Gastroesophageal sphincter (tissue), 4 donors: ENCODE data around the gene ASB10. TPM values are rescaled to one million over a fixed set of nuclear protein-coding genes. Genes with fewer than 3 reads are reported as not detected.

Experiments used
- ATAC-seq: fragments of 150-250 bp; one replicate; pipeline ENCODE4 v1.9.1; 2016; ENCODE audit warnings: mild to moderate bottlenecking, moderate library complexity
- H3K27ac ChIP-seq, 4 donors: fragments of 200-600 bp; sonication (generic) in 3 of 4; 1 replicate in 3 of 4; 2 replicates in 1 of 4; pipeline ENCODE4 v1.5.1; 2016 to 2019
- H3K27me3 ChIP-seq: fragments of 200-600 bp; sonication (generic); one replicate; pipeline ENCODE4 v1.5.1; 2019
- H3K36me3 ChIP-seq, 2 donors: fragments of 200-600 bp; sonication (generic); one replicate each; pipeline ENCODE4 v1.5.1; 2019; ENCODE audit warnings: control low read depth in 1 of 2
- H3K4me1 ChIP-seq, 3 donors: fragments of 200-600 bp; sonication (generic); 1 replicate in 2 of 3; 2 replicates in 1 of 3; pipeline ENCODE4 v1.5.1; 2016 to 2019; ENCODE audit warnings: control low read depth in 2 of 3
- H3K4me3 ChIP-seq, 2 donors: fragments of 200-600 bp; sonication (generic); one replicate each; pipeline ENCODE4 v1.5.1; 2019; ENCODE audit warnings: mild to moderate bottlenecking in 1 of 2, moderate library complexity in 1 of 2
- H3K9me3 ChIP-seq, 3 donors: fragments of 200-600 bp; sonication (generic); one replicate each; pipeline ENCODE4 v1.5.1; 2017 to 2019; ENCODE audit warnings: control low read depth in 2 of 3
- CTCF ChIP-seq, 4 experiments: fragments of 200-600 bp in 2 of 4; fragments of 450-650 bp in 2 of 4; sonication (generic) in 1 of 4; IDR thresholded peaks; one replicate each; pipeline ENCODE4 v1.5.1; 2017 to 2019; ENCODE audit warnings: antibody characterized with exemption in 4 of 4, mild to moderate bottlenecking in 2 of 4, moderate library complexity in 2 of 4
- EP300 ChIP-seq: sonication (generic); formaldehyde crosslinking; IDR thresholded peaks from one replicate; pipeline ENCODE4 v1.6.1; 2017; ENCODE audit warnings: antibody characterized with exemption, mild to moderate bottlenecking
- POLR2A ChIP-seq, 2 donors: fragments of 450-650 bp; IDR thresholded peaks; one replicate each; pipeline ENCODE4 v1.6.1; 2017; ENCODE audit warnings: antibody characterized with exemption in 2 of 2, mild to moderate bottlenecking in 2 of 2, moderate library complexity in 1 of 2
- POLR2AphosphoS5 ChIP-seq: sonication (generic); formaldehyde crosslinking; IDR thresholded peaks from one replicate; pipeline ENCODE4 v1.6.1; 2017; ENCODE audit warnings: antibody characterized with exemption
- WGBS, 2 donors: methylation state at CpG; one replicate each; pipeline ENCODE4 v1.1.5; 2018; ENCODE audit warnings: low coverage in 1 of 2; 5-methylcytosine and 5-hydroxymethylcytosine counted together
- total RNA-seq, 4 donors: library from RNA; depleted of rRNA; stranded (reverse); fragments of >200 nt; gene quantifications; one replicate each; pipeline ENCODE4 v1.1.0, GENCODE V29; 2016

Gene ASB10
- total RNA-seq, 4 donors from 2014 or later, result not detected

DNA sequence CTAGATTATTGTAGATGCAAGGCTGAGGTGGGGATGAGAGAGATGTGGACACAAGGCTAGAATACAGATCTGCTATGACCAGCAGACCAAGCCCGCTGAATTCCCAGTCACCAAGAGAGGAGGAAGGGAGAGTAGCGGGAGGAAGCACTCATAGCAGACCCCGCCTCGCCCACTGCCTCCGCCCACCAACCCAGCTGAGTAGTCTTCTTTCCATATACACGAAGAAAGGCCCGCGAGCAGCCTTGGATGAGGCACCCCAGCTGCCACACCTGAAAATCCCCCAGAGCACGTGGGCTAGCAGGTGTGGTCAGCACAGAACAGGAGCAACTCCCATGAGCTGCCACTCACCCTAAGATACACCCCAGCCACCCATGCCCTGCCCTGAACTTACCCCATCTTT is 31.1 kb upstream of the ASB10 start:
- WGBS, 2 donors, result 77 to 85% methylated on average over 6 to 8 of the region's 9 CpGs
- no peak for ATAC-seq
- Histone ChIP-seq H3K27ac (no peak overlapping the region), H3K4me3 (no peak overlapping the region), H3K4me1 (no peaks in the 10 kb centered on the region), H3K9me3 (no peaks in the 10 kb centered on the region), H3K36me3 (peaks cover 2 to 100% of the 10 kb centered on the region in 2 donors), H3K27me3 (no peaks in the 10 kb centered on the region)
- TF ChIP-seq POLR2A (IDR thresholded peaks at IDR 0.05) (no peak), EP300 (no peak), CTCF (IDR thresholded peaks at IDR 0.05) (no peak), POLR2AphosphoS5 (no peak)

GRCh38 chr7:151215396-151215795 is 28.3 kb upstream of the ASB10 start:
- Histone ChIP-seq H3K27me3 (no peaks in the 10 kb centered on the region), H3K4me3 (no peak overlapping the region), H3K9me3 (no peaks in the 10 kb centered on the region), H3K27ac (no peak overlapping the region), H3K4me1 (no peaks in the 10 kb centered on the region), H3K36me3 (peaks cover 2 to 91% of the 10 kb centered on the region in 2 donors)
- no peak for ATAC-seq
- TF ChIP-seq EP300 (no peak), POLR2AphosphoS5 (no peak), POLR2A (IDR thresholded peaks at IDR 0.05) (no peak), CTCF (IDR thresholded peaks at IDR 0.05) (no peak)
- 89 to 98% methylated on average over 4 to 5 of the region's 5 CpGs for WGBS, 2 donors

GRCh38 chr7:151213826-151214225 is 26.8 kb upstream of the ASB10 start:
- H3K4me3 ChIP-seq, result no peak overlapping the region
- H3K27me3 ChIP-seq, result no peaks in the 10 kb centered on the region
- no peak overlapping the region for H3K27ac ChIP-seq
- H3K36me3 ChIP-seq, result peaks cover 0 to 75% of the 10 kb centered on the region in 2 donors
- WGBS, 2 donors, result no CpG with 5 or more reads among the region's 3 CpGs
- no peaks in the 10 kb centered on the region for H3K4me1 ChIP-seq
- TF ChIP-seq EP300 (no peak), POLR2A (IDR thresholded peaks at IDR 0.05) (no peak), CTCF (IDR thresholded peaks at IDR 0.05) (no peak), POLR2AphosphoS5 (no peak)
- H3K9me3 ChIP-seq, result no peaks in the 10 kb centered on the region
- ATAC-seq, result no peak

DNA sequence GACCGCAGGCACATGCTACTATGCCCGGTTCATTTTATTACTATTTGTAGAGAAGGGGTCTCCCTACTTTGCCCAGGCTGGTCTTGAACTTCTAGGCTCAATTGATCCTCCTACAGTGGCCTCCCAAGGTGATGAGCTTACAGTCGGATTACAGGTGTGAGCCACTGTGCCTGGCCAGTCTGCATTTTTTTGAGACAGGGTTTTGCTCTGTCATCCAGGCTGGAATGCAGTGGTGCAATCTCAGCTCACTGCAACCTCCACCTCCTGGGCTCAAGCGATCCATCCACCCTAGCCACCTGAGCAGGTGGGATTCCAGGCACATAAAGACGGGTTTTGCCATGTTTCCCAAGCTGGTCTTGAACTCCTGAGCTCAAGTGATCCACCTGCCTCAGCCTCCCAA is 25.6 kb upstream of the ASB10 start:
- H3K27ac ChIP-seq, result no peak overlapping the region
- TF ChIP-seq CTCF (IDR thresholded peaks at IDR 0.05), result no peak
- no peak for TF ChIP-seq EP300
- TF ChIP-seq POLR2AphosphoS5, result no peak
- TF ChIP-seq POLR2A (IDR thresholded peaks at IDR 0.05), result no peak
- H3K4me3 ChIP-seq, result no peak overlapping the region
- no peaks in the 10 kb centered on the region for H3K9me3 ChIP-seq
- H3K27me3 ChIP-seq, result no peaks in the 10 kb centered on the region
- H3K36me3 ChIP-seq, result peaks cover 0 to 63% of the 10 kb centered on the region in 2 donors
- ATAC-seq, result no peak
- 81% methylated on average over 3 of the region's 5 CpGs; no CpG with 5 or more reads in 1 of the 2 donors for WGBS, 2 donors
- no peaks in the 10 kb centered on the region for H3K4me1 ChIP-seq

DNA sequence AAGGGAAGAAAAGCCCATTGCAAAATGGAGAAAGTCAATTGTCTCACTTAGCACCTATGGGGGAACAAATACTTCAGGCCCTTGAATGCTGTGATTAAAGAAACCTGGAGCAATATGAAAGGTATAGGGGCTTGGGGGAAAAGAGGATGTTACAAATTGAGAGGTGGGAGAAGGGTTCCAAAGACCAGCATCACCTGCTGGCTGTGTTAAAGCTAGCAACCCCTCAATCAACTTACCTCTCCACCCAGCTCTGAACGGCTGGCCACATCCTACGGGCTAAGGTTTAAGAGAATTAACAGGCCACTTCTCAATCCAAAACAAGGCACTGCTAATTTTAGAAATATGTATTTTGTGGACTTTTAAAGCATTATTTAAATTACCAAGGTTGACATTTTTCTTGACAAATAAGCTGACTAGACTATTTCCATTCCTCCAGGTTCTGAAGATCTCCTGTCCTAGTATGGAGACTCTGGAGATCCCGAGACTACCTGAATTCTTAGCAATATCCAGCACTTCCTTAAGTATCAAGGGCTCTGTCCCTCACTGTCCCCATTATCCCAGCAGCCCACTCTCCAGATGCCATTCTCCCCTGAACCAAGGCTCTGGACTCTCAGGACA is 24.2 kb upstream of the ASB10 start:
- no peak overlapping the region for H3K27ac ChIP-seq
- no peak for ATAC-seq
- H3K4me1 ChIP-seq, result no peaks in the 10 kb centered on the region
- WGBS, 2 donors, result 58 to 82% methylated on average over 2 to 3 of the region's 3 CpGs
- TF ChIP-seq POLR2AphosphoS5, result no peak
- no peak for TF ChIP-seq CTCF (IDR thresholded peaks at IDR 0.05)
- no peak for TF ChIP-seq EP300
- TF ChIP-seq POLR2A (IDR thresholded peaks at IDR 0.05), result no peak
- peaks cover 0 to 50% of the 10 kb centered on the region in 2 donors for H3K36me3 ChIP-seq
- no peaks in the 10 kb centered on the region for H3K9me3 ChIP-seq
- peaks cover under 1% of the 10 kb centered on the region for H3K27me3 ChIP-seq
- no peak overlapping the region for H3K4me3 ChIP-seq
